GM19328 (cell line): ENCODE data around the gene COX7A2L.

Source experiments
- ATAC-seq: cut with Tn5 transposase; IDR thresholded peaks from one replicate; pipeline ENCODE4 v1.9.1; 2021; ENCODE audit warnings: mild to moderate bottlenecking, moderate library complexity; ENCODE audit not compliant: unreplicated experiment

Gene COX7A2L

GRCh38 chr2:42321452-42322064, 39.5 kb downstream of the COX7A2L start:
- ATAC-seq: no peak

DNA sequence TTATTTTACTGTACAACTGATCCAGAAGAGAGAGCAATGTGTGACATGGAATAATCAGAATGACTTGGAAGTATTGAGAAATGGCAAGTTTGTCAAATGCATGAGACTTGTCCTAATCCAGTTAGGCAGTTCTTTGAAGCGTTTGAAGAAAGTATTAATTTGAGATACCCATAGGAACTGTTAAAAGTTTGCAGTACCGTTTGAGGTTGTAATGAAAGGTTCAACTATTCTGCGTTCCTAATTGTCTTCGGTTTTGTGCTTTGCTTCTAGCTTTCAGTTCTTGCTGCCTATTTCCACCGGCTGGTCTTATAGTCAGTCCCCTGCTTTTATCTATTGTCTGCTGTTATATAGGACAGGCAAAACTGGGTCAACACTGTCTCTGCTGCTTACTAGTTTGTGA, 41.8 kb downstream of the COX7A2L start:
- no peak for ATAC-seq

GRCh38 chr2:42317945-42318344, 43.1 kb downstream of the COX7A2L start:
- ATAC-seq: no peak

GRCh38 chr2:42317486-42317885, 43.5 kb downstream of the COX7A2L start:
- ATAC-seq: no peak

DNA sequence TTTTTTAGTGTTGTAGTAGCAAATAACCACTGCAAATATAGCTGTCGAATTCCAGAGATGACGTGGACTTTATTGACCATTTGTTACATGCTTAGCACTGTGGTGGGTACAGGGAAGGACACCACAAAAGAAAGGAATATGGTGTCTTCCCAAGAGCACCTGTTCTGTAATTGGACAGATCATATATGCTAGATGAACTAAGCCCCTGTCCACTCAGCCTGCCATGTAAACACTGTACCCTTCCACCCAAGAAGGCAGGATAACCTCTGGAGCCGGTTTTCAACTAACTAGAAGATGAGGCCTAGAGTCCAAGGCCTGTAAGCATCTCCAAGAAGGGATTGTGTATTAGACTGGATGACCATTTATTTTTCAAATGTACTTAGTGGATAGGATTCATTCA, 44.1 kb downstream of the COX7A2L start:
- no peak for ATAC-seq

- no peak for ATAC-seq
Measured at GRCh38 chr2:42315844-42316470, 45.1 kb downstream of the COX7A2L start.

DNA sequence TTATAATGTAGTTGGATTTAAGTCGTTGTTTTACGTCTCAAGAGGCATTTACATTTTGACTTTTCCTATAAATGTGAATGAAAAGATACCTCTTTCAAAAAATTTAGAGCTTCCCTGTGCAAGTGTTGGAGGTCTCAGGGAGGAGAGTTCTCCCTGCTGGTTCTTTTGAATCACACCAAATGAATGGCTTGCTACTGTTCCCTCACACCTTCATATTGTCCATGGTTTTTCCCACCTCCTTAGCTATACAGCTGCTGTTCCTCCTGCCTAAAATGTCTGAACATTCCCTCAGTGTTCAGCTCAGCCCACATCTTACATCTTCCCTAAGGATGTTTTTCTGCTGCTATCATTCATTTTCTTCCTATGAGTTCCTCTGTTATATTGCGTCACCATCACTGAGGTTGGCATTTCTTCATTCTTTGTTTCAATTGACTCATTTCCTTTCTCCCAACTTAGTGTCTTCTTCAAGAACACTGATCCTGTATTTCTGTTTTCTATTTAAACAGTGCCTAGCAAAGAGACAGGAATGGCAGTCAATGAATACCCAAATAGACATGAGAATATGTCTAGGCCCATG, 46.0 kb downstream of the COX7A2L start:
- ATAC-seq: no peak

DNA sequence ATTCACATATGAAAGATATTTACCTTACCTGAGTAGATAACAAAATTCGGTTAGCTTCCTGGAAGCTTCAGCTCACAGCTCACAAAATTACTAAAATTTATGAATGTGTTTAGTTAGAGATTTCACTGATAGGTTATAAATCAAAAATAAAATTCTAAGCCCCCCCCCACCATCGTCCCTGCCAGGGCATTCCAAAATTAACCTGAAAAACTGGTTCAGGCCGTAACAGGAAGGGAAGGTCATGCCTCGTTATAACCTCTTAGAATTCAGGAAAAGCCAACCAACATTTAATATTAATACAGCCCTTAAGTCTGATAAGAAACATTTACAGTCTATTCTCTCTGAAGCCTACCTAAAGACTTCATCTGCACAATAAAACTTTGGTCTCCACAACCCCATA, 48.9 kb downstream of the COX7A2L start:
- ATAC-seq: no peak

- no peak for ATAC-seq
Measured at GRCh38 chr2:42310007-42310515, 51.0 kb downstream of the COX7A2L start.

DNA sequence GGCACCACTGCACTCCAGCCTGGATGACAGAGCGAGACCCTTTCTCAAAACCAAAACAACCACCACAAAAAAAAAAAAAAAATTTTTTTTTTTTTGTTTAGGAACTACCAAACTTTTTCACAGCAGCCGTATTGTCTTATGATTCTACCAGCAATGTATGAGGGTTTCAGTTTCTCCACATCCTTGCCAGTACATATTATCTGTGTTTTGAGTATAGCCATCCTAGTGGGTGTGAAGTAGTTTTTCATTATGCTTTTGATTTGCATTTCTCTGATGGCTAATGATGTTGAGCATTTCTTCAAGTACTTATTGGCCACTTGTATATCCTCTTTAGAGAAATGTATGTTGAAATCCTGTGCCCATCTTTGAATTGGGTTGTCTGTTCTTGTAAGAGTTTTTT, 51.7 kb downstream of the COX7A2L start:
- no peak for ATAC-seq

GRCh38 chr2:42307180-42307579, 53.8 kb downstream of the COX7A2L start:
- no peak for ATAC-seq

- no peak for ATAC-seq
Measured at GRCh38 chr2:42304059-42304713, 56.8 kb downstream of the COX7A2L start.

GRCh38 chr2:42303252-42303651, 57.8 kb downstream of the COX7A2L start:
- no peak for ATAC-seq

DNA sequence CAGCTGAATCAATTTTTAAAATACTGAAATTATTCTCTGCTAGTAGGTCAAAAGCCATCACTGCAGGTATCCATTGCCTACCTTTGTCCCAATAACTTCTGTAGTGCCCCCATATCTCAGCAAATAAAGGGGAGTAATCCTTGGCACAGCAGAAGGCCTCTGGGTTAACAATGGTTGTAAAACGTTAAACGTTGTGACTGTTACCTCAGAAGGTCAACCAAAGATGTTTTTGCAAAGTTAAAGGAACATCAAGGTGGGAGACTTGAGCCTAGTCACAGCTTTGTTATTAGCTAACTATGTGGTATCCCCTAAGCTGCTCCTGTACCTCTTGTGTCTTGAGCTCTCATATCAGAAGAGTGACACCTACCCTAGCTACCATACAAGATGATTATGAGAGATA, 60.5 kb downstream of the COX7A2L start:
- no peak for ATAC-seq
